ENCODE measurements around the gene SAYSD1.

DNA sequence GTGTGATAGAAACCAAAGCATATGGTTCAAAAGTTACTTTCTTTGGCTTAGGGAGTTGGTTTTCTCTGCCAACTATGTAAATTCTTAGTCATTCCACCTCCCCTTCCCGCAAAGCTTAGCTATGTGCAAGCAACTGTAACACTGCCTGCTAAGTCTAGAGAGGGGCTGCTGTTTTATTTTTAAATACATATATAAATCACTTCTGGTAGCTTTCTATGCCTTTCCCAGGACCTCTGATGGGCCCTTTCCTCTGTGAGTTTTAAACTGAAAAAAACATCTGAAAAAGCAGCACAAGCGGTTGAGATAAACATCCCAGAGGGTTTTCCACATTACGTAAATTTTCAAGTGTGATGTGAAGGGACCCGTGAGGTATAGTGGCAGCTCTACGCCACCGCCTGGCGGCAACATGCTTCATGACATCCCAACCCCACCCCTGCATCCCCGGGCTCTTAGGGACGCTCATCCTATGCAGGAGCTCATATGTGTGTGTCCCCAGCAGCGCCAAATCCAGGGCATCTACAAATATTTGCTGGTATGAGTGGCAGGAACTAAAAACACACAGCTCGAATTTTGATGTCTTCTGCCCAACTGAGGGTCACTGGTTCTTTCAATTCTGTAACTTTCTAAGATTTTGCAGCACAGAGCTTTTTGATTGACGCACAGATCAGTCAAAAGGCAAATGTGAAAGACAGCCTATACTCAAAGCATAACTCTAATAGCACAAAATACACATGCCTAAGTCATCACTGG is 12.7 kb downstream of the SAYSD1 start:
- peak in 4 of 7 experiments; percentile 40 to 67 (median 47) for TF ChIP-seq CTCF (IDR thresholded peaks at IDR 0.05)
- TF ChIP-seq POLR2A (IDR thresholded peaks at IDR 0.05) = no peak
- TF ChIP-seq POLR2AphosphoS5 (IDR thresholded peaks at IDR 0.05) = peak in 1 of 3 donors; percentile 40
- TF ChIP-seq EP300 (IDR thresholded peaks at IDR 0.05) = no peak

All from stomach (tissue), 4 donors.